HG03066 (cell line): ENCODE results near the gene SPAM1.
"Not testable (repeated sequence)": the region's sequence is repeated elsewhere in the genome, so short reads cannot be mapped to it uniquely, and the experiment has no call there.

ENCODE experiments used
- ATAC-seq: cut with Tn5 transposase; IDR thresholded peaks from one replicate; pipeline ENCODE4 v1.9.1; 2021; ENCODE audit warnings: low read depth; ENCODE audit not compliant: unreplicated experiment

SPAM1 gene

GRCh38 chr7:123924941-123925340 lies at the start of gene SPAM1:
SPAM1 (plus strand) TSS chr7:123925241; CDS start chr7:123953571, 28,330 bp downstream.
- ATAC-seq: no peak

- no peak for ATAC-seq
These were observed 48.3 kb upstream of the SPAM1 start for GRCh38 chr7:123876557-123877256.

GRCh38 chr7:123879628-123880027 lies 45.4 kb upstream of the SPAM1 start:
- no peak for ATAC-seq

GRCh38 chr7:123881300-123881699 lies 43.7 kb upstream of the SPAM1 start:
- ATAC-seq: no peak

- no peak for ATAC-seq
These were observed 41.9 kb upstream of the SPAM1 start for GRCh38 chr7:123883154-123883553.

GRCh38 chr7:123888192-123888591 lies 36.8 kb upstream of the SPAM1 start:
- no peak for ATAC-seq

- not testable (repeated sequence) for ATAC-seq
These were observed 30.3 kb upstream of the SPAM1 start for GRCh38 chr7:123894753-123895152.

- ATAC-seq: no peak
These were observed 23.9 kb upstream of the SPAM1 start for GRCh38 chr7:123901101-123901500.

- no peak for ATAC-seq
These were observed 19.3 kb upstream of the SPAM1 start for GRCh38 chr7:123905714-123906113.

- no peak for ATAC-seq
These were observed 8.8 kb upstream of the SPAM1 start for GRCh38 chr7:123916240-123916724.

GRCh38 chr7:123917878-123918277 lies 7.2 kb upstream of the SPAM1 start:
- no peak for ATAC-seq

GRCh38 chr7:123918309-123918708 lies 6.7 kb upstream of the SPAM1 start:
- no peak for ATAC-seq

- no peak for ATAC-seq
These were observed 1.4 kb upstream of the SPAM1 start for GRCh38 chr7:123923599-123923998.

GRCh38 chr7:123929107-123929506 lies 4.1 kb downstream of the SPAM1 start:
- ATAC-seq: no peak

GRCh38 chr7:123929655-123930054 lies 4.6 kb downstream of the SPAM1 start:
- ATAC-seq: no peak

- no peak for ATAC-seq
These were observed 10.7 kb downstream of the SPAM1 start for GRCh38 chr7:123935436-123936381.

- ATAC-seq: no peak
These were observed 11.3 kb downstream of the SPAM1 start for GRCh38 chr7:123936388-123936787.

- ATAC-seq: no peak
These were observed 14.7 kb downstream of the SPAM1 start for GRCh38 chr7:123939784-123940183.

- no peak for ATAC-seq
These were observed 16.5 kb downstream of the SPAM1 start for GRCh38 chr7:123941391-123942180.

GRCh38 chr7:123944395-123944794 lies 19.4 kb downstream of the SPAM1 start:
- ATAC-seq: no peak

- no peak for ATAC-seq
These were observed 20.9 kb downstream of the SPAM1 start for GRCh38 chr7:123945938-123946337.
